IMR-90 (cell line): ENCODE data around the gene GRB10. TPM values are rescaled to one million over a fixed set of nuclear protein-coding genes. Genes with fewer than 3 reads are reported as not detected.

Experiments
- ATAC-seq: fragments of 200-7000 bp; cut with Tn5 transposase; 2 replicates; pipeline ENCODE4 v1.9.1; 2020; ENCODE audit warnings: low read depth, mild to moderate bottlenecking, moderate library complexity
- BruUV-seq: library from RNA; stranded (reverse); fragments of 400-500 nt; replicated peaks from 2 replicates; lab custom pipeline; 2021; lab: Mats Ljungman, UMichigan
- CTCF ChIA-PET: fragments of 300-600 bp; formaldehyde crosslinking; extraction: SDS; loops from one replicate; lab custom pipeline; 2021; ENCODE audit warnings: antibody characterized with exemption; lab: Yijun Ruan, JAX
- POLR2A ChIA-PET: fragments of 300-600 bp; sonication (Branson Sonifier 250); formaldehyde crosslinking; loops from one replicate; lab custom pipeline; 2022; ENCODE audit warnings: antibody characterized with exemption; ENCODE audit not compliant: unreplicated experiment; lab: Charles Lee
- DNase-seq: peaks from one replicate; pipeline ENCODE4 v3.0.0; 2013
- H2AFZ ChIP-seq: replicated peaks from 2 replicates; pipeline ENCODE3; 2013; ENCODE audit warnings: low read length, mild to moderate bottlenecking; ENCODE audit not compliant: poor library complexity
- H2AK5ac ChIP-seq: 2 replicates; pipeline ENCODE4 v1.6.1; 2013; ENCODE audit warnings: low read depth, low read length, inconsistent platforms
- H2AK9ac ChIP-seq: replicated peaks from 2 replicates; pipeline ENCODE3; 2013; ENCODE audit warnings: mild to moderate bottlenecking, low read depth, low read length, moderate library complexity; ENCODE audit not compliant: poor library complexity
- H2BK120ac ChIP-seq: 2 replicates; pipeline ENCODE4 v1.6.1; 2013; ENCODE audit warnings: low read depth, low read length, inconsistent platforms
- H2BK15ac ChIP-seq: 3 replicates; pipeline ENCODE4 v1.6.1; 2013; ENCODE audit warnings: low read depth, low read length, inconsistent platforms
- H2BK20ac ChIP-seq: 2 replicates; pipeline ENCODE4 v1.6.1; 2013; ENCODE audit warnings: low read depth, mild to moderate bottlenecking, inconsistent platforms, low read length, moderate library complexity
- H2BK5ac ChIP-seq: 2 replicates; pipeline ENCODE4 v1.6.1; 2013; ENCODE audit warnings: mild to moderate bottlenecking, low read depth, low read length, inconsistent platforms; ENCODE audit not compliant: poor library complexity, severe bottlenecking
- H3K14ac ChIP-seq: replicated peaks from 2 replicates; pipeline ENCODE4 v1.6.1; 2013; ENCODE audit warnings: low read depth, low read length, inconsistent platforms
- H3K18ac ChIP-seq: 2 replicates; pipeline ENCODE4 v1.6.1; 2013; ENCODE audit warnings: low read depth, low read length, control low read depth
- H3K23ac ChIP-seq: 2 replicates; pipeline ENCODE4 v1.6.1; 2013; ENCODE audit warnings: low read depth, low read length, inconsistent platforms
- H3K27ac ChIP-seq: 2 replicates; pipeline ENCODE4 v1.5.1; 2013; ENCODE audit warnings: mild to moderate bottlenecking, control low read depth, low read length; ENCODE audit not compliant: insufficient read depth
- H3K27me3 ChIP-seq: 2 replicates; pipeline ENCODE4 v1.6.1; 2013; ENCODE audit warnings: low read length; ENCODE audit not compliant: control insufficient read depth, insufficient read depth
- H3K36me3 ChIP-seq: 2 replicates; pipeline ENCODE4 v1.6.1; 2013; ENCODE audit warnings: low read length, mixed read lengths; ENCODE audit not compliant: control insufficient read depth, insufficient read depth
- H3K4ac ChIP-seq: 2 replicates; pipeline ENCODE4 v1.6.1; 2013; ENCODE audit warnings: low read depth, low read length, inconsistent platforms
- H3K4me1 ChIP-seq: 2 replicates; pipeline ENCODE4 v1.6.1; 2013; ENCODE audit warnings: low read length, mixed read lengths; ENCODE audit not compliant: control insufficient read depth, insufficient read depth
- H3K4me2 ChIP-seq: 2 replicates; pipeline ENCODE4 v1.6.1; 2013; ENCODE audit warnings: low read depth, mild to moderate bottlenecking, control low read depth, low read length, moderate library complexity
- H3K4me3 ChIP-seq: 2 replicates; pipeline ENCODE4 v1.5.1; 2013; ENCODE audit warnings: low read depth, mild to moderate bottlenecking, control low read depth, low read length, moderate library complexity; ENCODE audit not compliant: insufficient read depth
- H3K56ac ChIP-seq: 2 replicates; pipeline ENCODE4 v1.6.1; 2013; ENCODE audit warnings: low read length, inconsistent platforms; ENCODE audit not compliant: insufficient read depth; ENCODE audit errors: extremely low read depth
- H3K79me1 ChIP-seq, 2 experiments: 2 replicates each; pipeline ENCODE4 v1.6.1; 2013; ENCODE audit warnings: low read length in 2 of 2, inconsistent platforms in 1 of 2, low read depth in 1 of 2
- H3K9ac ChIP-seq: 2 replicates; pipeline ENCODE4 v1.6.1; 2013; ENCODE audit warnings: low read depth, low read length, control low read depth
- H3K9me1 ChIP-seq: 2 replicates; pipeline ENCODE4 v1.6.1; 2013; ENCODE audit warnings: low read length, inconsistent platforms; ENCODE audit not compliant: insufficient read depth
- H3K9me3 ChIP-seq: 2 replicates; pipeline ENCODE4 v1.6.1; 2013; ENCODE audit warnings: low read length; ENCODE audit not compliant: control insufficient read depth, insufficient read depth
- H4K20me1 ChIP-seq: 2 replicates; pipeline ENCODE4 v1.6.1; 2013; ENCODE audit warnings: low read length, inconsistent platforms; ENCODE audit not compliant: insufficient read depth
- H4K5ac ChIP-seq: 2 replicates; pipeline ENCODE4 v1.6.1; 2013; ENCODE audit warnings: mild to moderate bottlenecking, low read depth, low read length, control low read depth
- H4K8ac ChIP-seq, 2 experiments: 2 replicates each; pipeline ENCODE4 v1.6.1; 2013; ENCODE audit warnings: low read depth in 2 of 2, low read length in 2 of 2, control low read depth in 1 of 2, inconsistent platforms in 1 of 2
- H4K91ac ChIP-seq: 2 replicates; pipeline ENCODE4 v1.6.1; 2013; ENCODE audit warnings: low read depth, low read length, inconsistent platforms; ENCODE audit not compliant: insufficient read depth
- BHLHE40 ChIP-seq: fragments of 150-350 bp; IDR thresholded peaks from 2 replicates; pipeline ENCODE4 v1.6.1; 2016; ENCODE audit warnings: mild to moderate bottlenecking, low read depth, low read length
- CEBPB ChIP-seq: IDR thresholded peaks from 2 replicates; pipeline ENCODE4 v1.6.1; 2012; ENCODE audit warnings: low read depth, low read length, improper control_type of control experiment
- CHD1 ChIP-seq: IDR thresholded peaks from 2 replicates; pipeline ENCODE4 v1.6.1; 2012; ENCODE audit warnings: low read depth, low read length, improper control_type of control experiment
- FOS ChIP-seq: fragments of 150-350 bp; IDR thresholded peaks from 2 replicates; pipeline ENCODE4 v1.6.1; 2016; ENCODE audit warnings: low read depth, low read length
- MAFK ChIP-seq: IDR thresholded peaks from 2 replicates; pipeline ENCODE4 v1.6.1; 2012; ENCODE audit warnings: low read depth, low read length, improper control_type of control experiment
- MXI1 ChIP-seq: IDR thresholded peaks from 2 replicates; pipeline ENCODE4 v1.6.1; 2012; ENCODE audit warnings: low read depth, mild to moderate bottlenecking, low read length, moderate library complexity, borderline replicate concordance
- NFE2L2 ChIP-seq: fragments of 150-350 bp; IDR thresholded peaks from 2 replicates; pipeline ENCODE4 v1.6.1; 2016; ENCODE audit warnings: low read depth, mild to moderate bottlenecking, low read length
- RAD21 ChIP-seq: IDR thresholded peaks from 2 replicates; pipeline ENCODE4 v1.6.1; 2012; ENCODE audit warnings: low read length, improper control_type of control experiment
- RCOR1 ChIP-seq: IDR thresholded peaks from 2 replicates; pipeline ENCODE4 v1.6.1; 2012; ENCODE audit warnings: mild to moderate bottlenecking, low read length, improper control_type of control experiment; ENCODE audit not compliant: insufficient replicate concordance
- RFX5 ChIP-seq: IDR thresholded peaks from 2 replicates; pipeline ENCODE4 v1.8.0; 2012; ENCODE audit warnings: low read depth, mild to moderate bottlenecking, low read length, moderate library complexity
- SMC3 ChIP-seq: fragments of 150-350 bp; IDR thresholded peaks from 2 replicates; pipeline ENCODE4 v1.6.1; 2016; ENCODE audit warnings: low read depth, mild to moderate bottlenecking, antibody characterized with exemption, low read length, moderate library complexity
- WGBS, 2 experiments: methylation state at CpG; one replicate each; pipeline versions ENCODE4 v1.1.5 to v1.1.7; 2013; ENCODE audit warnings: missing lambda C conversion rate in 2 of 2; ENCODE audit not compliant: insufficient read length in 1 of 2; ENCODE audit errors: extremely low coverage in 2 of 2; 5-methylcytosine and 5-hydroxymethylcytosine counted together
- dilution Hi-C: fragments of 300-500 bp; cut with HindIII; formaldehyde crosslinking; loops from one replicate; pipeline ENCODE4 v1.14.3; 2018; ENCODE audit warnings: low sequenced_read_pairs; ENCODE audit not compliant: unreplicated experiment
- in situ Hi-C: fragments of 300-500 bp; cut with MboI; formaldehyde crosslinking; loops from 3 replicates; pipeline ENCODE4 v1.14.3; 2019; ENCODE audit warnings: low sequenced_read_pairs, inconsistent platforms, mixed read lengths
- intact Hi-C: fragments of 100-400 bp; cut with micrococcal nuclease; formaldehyde crosslinking; loops from 2 replicates; pipeline ENCODE4 v1.10.0; 2022
- polyA plus RNA-seq, 3 experiments: library from polyadenylated mRNA; depleted of rRNA; stranded (reverse); fragments of >200 nt; gene quantifications; 2 replicates each; pipeline ENCODE4 v1.2.3, GENCODE V29; 2012; ENCODE audit warnings: low replicate concordance in 1 of 3
- total RNA-seq: library from RNA; depleted of rRNA; stranded (reverse); fragments of >200 nt; gene quantifications from 2 replicates; pipeline ENCODE4 v1.2.3, GENCODE V29; 2012
- TF ChIP-seq, protein P1 (sequence below): fragments of 150-350 bp; IDR thresholded peaks from 2 replicates; pipeline ENCODE4 v1.6.1; 2017; ENCODE audit warnings: mild to moderate bottlenecking, antibody characterized with exemption, low read length, low read depth

GRB10 gene
- total and polyA plus RNA-seq, 2 of the 4 experiments (the other 2 are of a cell fraction) = 6.3 to 15.1 TPM

GRCh38 chr7:50730446-50731400 lies 52.0 kb downstream of the GRB10 start:
- H3K27me3 ChIP-seq = no peaks in the 10 kb centered on the region
- ChIA-PET CTCF (interaction anchor here (0.8 kb wide), 1 partner anchor 24 kb away, joined by 4 read pairs; no protein-coding TSS in a partner anchor), POLR2A (no interaction called here)
- in situ Hi-C loops (no loop called here), intact Hi-C loops (no loop called here), dilution Hi-C loops (no loop called here)
- H2BK15ac ChIP-seq = no peak overlapping the region
- peaks cover 19% of the 10 kb centered on the region for H3K9me1 ChIP-seq
- no peak overlapping the region for H3K4ac ChIP-seq
- DNase-seq (no peak), ATAC-seq (no peak)
- no peak overlapping the region for H3K4me3 ChIP-seq
- H4K5ac ChIP-seq = no peak overlapping the region
- H3K36me3 ChIP-seq = peaks cover 5% of the 10 kb centered on the region
- H3K9ac ChIP-seq = no peak overlapping the region
- peaks cover 38 to 68% of the 10 kb centered on the region in 2 experiments for H3K79me1 ChIP-seq
- no peak overlapping the region for H3K56ac ChIP-seq
- H4K91ac ChIP-seq = no peak overlapping the region
- BruUV-seq = no TSS peak
- H2BK5ac ChIP-seq = no peak overlapping the region
- no peak overlapping the region for H2BK20ac ChIP-seq
- H4K20me1 ChIP-seq = peaks cover 47% of the 10 kb centered on the region
- no peak overlapping the region for H2BK120ac ChIP-seq
- H3K27ac ChIP-seq = no peak overlapping the region
- TF ChIP-seq RAD21 (no peak), CHD1 (no peak), FOS (no peak), BHLHE40 (no peak), RCOR1 (no peak), CEBPB (no peak), NFE2L2 (no peak), MAFK (no peak), MXI1 (no peak), RFX5 (no peak), SMC3 (no peak)
- TF ChIP-seq, protein P1, sequence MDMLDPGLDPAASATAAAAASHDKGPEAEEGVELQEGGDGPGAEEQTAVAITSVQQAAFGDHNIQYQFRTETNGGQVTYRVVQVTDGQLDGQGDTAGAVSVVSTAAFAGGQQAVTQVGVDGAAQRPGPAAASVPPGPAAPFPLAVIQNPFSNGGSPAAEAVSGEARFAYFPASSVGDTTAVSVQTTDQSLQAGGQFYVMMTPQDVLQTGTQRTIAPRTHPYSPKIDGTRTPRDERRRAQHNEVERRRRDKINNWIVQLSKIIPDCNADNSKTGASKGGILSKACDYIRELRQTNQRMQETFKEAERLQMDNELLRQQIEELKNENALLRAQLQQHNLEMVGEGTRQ = no peak
- peaks cover 17% of the 10 kb centered on the region for H3K4me1 ChIP-seq
- no peak overlapping the region for H2AFZ ChIP-seq
- H3K4me2 ChIP-seq = no peak overlapping the region
- 83% methylated on average over 1 of the region's 12 CpGs; no CpG with 5 or more reads in 1 of the 2 experiments for WGBS, 2 experiments
- H3K23ac ChIP-seq = no peak overlapping the region
- no peak overlapping the region for H2AK9ac ChIP-seq
- H4K8ac ChIP-seq = no peak overlapping the region
- H3K9me3 ChIP-seq = no peaks in the 10 kb centered on the region
- H2AK5ac ChIP-seq = no peak overlapping the region
- H3K18ac ChIP-seq = no peak overlapping the region
- H3K14ac ChIP-seq = no peak overlapping the region
